NCI-H1694 (cell line): Measurements from ENCODE around the gene SS18L1.

Experiments used
- DNase-seq: peaks from one replicate; lab custom pipeline; 2025; lab: John Stamatoyannopoulos, UW

The SS18L1 gene

DNA sequence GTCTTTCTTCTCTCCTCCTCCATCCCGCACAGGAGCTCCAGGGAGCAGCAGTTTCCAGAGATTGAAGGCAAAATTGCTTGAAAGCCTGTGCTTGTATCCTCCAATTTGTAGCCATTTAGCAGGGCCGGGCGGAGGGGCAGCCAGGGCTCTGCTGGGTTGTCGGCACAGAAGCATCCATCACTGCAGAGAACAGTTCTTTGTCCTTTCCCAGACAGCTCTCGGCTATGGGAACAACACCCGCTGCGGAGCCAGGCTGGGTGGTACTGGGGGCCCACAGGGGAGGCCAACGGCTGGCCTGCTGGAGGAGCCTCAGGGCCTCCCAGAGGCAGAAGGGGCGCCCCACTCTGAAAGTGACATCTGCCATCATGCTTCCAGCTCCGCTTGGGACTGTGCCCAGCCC is 68.7 kb downstream of the SS18L1 start:
- no peak for DNase-seq

GRCh38 chr20:62214067-62214466 is 70.5 kb downstream of the SS18L1 start:
- no peak for DNase-seq

DNA sequence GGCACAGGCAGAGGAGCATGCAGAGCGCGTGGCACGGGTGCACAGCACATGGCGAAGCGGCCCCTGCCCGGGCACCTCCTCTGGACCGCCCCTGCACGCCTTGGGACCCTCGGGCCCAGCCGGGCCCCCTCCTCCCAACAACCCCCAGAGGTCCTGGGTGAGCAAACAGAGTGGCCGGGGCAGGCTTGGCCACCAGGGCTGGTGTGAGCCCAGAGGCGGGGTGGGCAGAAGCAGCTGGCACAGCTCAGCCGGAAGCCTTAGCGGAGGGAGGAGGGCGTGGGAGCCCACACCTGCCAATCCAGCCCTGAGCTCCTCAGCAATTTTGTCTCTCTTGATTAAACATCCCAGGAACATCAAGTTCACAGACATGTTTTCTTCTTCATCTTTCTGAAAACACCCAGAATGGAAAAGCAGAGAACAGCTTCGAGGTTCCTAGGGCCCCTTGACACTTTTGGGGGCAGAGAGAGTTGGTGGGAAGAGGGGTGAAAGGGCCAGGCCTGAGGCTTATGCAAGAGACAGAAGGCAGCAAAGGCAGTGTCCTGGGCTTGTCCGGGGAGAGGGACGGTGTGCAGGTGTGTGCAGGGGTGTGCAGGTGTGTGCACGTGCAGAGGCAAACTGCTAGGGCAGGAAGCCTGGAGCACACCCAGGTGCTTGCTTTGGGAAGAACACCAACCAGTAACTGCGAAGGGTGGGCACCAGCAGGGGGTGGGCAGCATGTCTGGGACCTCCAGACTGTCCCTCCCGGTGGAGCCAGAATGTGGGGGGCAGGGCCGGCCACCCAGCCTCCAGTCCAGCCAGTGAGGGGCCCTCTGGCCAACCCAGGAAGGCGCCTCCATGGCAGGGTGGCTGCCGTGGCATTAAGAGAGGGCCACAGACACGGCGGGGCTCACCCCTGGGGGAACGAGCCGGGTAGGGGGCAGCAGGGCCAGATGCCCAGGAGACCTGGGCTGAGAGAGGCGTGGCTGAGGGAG is 71.7 kb downstream of the SS18L1 start:
- DNase-seq, result no peak

GRCh38 chr20:62215991-62216635 is 72.5 kb downstream of the SS18L1 start:
- no peak for DNase-seq

DNA sequence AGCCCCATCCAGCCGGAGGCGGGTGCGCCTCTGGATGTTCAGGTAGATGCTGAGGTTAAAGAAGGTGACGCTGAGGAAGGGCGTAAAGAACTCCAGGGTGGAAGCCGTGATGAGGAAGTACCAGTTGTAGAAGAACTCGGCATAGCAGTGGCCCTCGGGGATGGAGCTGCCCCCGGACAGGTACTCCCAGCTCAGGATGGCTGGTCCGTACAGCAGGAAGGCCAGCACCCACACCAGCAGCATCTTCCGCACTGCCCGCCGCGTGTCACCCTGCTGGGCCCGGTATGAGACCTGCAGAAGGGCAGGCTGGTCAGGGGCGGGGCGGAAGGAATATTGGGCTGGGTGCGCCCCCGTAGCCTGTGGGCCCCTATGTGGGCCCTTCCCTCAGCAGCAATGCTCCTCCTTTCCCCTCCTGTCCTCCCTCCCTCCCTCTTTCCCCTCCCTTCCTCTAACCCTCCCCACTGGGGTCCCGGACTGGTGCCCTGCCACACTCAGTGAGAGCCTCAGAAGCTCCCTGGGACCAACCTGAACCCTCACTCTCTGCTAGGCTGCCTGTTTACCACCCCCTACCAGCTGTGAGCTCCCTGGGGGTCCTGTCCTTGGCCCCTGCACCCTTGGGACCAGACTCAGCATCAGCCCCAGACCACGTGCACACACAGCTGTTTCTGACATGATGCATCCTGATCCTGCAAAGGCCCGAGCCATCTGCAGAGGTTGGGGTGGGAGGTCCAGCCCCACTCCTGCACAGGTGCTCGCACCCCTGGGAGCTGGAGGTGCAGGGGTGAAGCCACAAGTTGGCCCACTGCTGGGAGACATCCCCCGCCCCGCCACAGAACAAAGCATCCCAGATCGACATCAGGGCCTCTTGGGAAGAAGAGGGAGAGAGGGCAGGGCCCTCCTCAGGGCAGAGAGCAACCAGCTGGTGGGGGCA is 73.3 kb downstream of the SS18L1 start:
- DNase-seq, result no peak

- no peak for DNase-seq
Measured at GRCh38 chr20:62217913-62218773, 74.6 kb downstream of the SS18L1 start.

DNA sequence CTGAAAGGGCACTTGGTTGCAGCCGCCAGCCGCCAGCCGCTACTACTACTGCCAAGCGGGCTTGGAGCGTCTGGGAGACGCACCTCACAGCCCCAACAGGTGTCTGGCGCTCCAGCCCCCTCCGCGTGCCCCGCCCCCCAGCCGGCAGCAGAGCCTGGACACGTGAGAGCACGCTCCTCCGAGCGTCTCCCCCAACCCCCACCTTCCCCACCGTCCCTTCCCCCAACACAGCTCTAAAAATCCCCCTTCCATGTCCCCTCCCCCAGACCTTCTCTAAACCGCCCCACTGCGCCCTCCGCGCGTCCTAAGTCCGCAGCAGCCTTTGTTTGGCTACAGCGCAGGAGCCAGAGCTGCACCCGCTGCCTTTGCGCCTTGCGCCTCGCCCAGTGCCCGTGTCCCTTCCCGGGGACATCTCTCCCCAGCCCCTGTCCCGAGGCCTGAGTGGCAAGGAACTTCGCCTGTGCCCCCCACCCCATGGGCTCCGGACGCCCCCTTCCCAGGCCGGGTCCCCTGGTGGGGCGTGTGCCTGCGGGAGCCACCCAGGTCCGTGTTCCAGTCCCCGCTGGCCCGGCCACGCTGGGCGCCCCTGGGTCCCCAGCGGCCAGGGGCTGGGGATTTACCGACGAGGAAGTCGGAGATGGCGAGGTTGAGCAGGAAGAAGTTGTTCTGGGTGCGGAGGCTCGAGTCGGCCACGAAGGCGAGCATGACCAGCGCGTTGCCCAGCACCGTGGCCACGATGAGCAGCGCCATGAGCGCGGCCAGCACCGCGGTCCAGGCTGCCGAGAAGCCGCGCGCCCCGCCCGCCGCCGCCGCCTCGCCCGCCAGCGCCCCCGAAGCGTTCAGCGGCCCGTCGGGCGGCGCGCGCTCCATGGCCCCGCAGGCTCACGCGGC is 75.8 kb downstream of the SS18L1 start:
- DNase-seq, result no peak

- DNase-seq, result no peak
Measured at GRCh38 chr20:62219992-62220665, 76.6 kb downstream of the SS18L1 start, which contains the start of gene HRH3. TSS of gene HRH3 (minus strand) at chr20:62220278. CDS start at chr20:62219970, 308 bp downstream.

GRCh38 chr20:62220666-62221568 is 77.3 kb downstream of the SS18L1 start:
- DNase-seq, result no peak

DNA sequence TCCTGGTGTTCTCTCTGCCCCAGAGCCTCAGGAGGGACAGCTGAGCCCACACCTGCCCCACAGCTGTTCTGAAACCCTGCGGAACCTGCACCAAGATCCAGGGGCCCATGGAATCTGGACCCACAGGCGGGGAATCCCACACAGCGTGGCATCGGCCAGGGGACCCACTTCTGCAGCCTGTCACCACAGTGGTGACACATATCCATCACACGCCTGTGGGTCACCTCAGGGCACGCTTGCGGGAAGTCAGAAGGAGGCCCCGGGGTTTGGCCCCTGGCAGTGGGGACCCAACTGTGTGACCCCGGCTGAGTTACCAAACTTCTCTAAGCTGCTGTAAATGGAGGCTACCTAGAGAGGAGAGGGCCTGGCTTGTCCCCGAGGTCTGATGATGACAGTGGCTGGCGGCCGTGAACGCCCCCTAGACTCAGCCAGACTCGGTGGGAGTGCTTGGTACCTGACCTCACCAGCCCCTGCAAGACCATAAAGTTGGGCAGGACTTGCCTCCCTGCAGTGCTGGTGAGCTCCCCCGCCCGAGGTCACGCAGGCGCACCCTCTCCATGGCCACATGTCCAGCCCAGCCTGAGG is 78.8 kb downstream of the SS18L1 start:
- DNase-seq, result no peak

DNA sequence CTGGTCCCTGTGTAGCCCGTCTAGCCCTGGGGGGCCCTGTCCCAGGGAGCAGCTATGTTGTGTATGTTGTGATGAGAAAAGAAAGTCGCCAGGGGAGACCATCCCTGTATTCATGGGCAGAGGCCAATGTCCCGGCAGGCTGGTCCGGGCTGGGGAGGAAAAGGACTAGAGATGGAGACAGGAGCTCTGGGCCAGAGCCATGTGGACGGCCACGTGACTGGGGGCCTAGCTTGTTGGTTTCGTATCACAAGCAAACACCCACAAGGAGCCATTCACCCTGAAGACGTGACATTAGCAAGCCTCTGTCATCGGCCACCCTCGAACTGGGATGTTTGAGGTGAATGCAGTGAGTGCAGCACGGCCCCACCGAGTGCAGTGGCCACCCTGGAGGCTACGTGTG is 79.4 kb downstream of the SS18L1 start:
- no peak for DNase-seq

DNA sequence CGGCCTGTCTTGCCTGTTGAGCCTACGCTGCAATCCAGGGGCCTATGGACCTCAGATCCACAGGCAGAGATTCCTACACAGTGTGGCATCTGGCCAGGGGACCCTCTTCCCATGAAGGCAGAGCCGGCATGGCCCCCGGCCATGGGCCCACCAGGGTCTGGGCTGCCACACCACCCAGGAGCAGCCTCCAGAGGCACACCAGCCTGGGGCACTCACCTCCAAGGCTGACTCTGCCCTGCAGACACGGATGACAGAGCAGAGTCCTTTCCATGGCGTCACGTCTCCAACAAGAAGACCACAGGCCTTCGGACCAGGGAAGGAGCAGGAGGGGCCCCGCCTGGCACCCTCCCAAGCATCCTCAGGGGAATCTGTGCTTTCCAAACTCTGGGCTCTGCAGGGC is 80.0 kb downstream of the SS18L1 start:
- DNase-seq, result no peak

DNA sequence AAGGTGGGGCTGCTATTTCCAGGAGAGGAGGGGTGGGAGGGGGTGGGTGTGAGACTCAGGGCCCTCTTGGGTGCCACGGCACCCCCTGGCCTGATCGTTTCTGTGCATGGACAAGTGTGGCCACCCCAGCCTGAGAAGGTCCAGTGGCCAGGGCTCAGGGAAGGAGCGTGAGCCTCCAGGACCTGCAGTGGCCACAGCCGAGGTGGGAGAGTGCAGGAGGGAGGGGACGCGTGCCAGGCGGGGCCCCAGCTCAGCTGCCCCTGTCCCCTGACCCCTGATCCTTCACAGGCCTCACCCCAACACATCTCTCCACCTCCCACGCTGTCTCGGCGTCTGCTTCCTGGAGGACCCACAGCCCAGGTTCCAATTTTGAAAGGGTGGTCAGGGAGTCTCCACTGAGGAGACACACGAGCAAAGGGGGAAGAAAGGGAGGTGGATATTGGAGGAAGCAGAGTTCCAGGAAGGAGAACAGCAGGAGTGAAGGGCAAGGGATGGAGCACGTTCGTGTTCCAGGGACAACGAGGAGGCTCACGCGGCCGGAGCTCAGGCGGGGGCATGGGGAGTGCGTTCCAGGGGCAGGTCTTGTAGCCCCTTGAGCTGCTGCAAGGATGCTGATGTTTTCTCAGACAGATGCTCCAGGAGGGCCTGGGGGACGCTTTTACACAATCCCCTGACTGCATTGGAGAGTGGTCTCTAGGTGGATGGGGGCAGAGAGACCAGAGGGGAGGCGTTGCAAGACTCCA is 80.7 kb downstream of the SS18L1 start:
- DNase-seq, result no peak

DNA sequence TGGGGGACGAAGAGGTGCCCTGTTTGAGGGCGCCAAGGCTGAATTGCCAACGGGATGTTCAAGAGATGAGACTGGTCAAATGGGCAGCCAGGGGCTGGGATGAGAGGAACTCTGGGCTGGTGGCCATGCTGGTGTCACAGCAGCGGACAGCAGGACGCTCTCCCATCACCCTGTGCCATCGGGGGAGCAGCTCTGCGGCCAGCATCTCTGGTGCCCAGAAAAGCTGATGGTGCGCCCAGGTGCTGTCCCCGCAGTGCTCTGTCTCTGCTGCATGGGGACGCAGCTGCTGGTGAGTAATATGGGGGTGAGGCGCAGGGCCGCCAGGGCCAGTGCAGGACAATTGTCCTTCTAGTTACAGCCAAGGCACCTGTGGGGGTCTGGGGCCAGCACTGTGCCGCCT is 81.5 kb downstream of the SS18L1 start:
- DNase-seq, result no peak

- no peak for DNase-seq
Measured at GRCh38 chr20:62225820-62226635, 82.5 kb downstream of the SS18L1 start.
